Activated CD4-positive, alpha-beta T cell treated with anti-CD3 and anti-CD28 coated beads, Interleukin-2, amount 10 ng/mL, durations not matched to agents 7 days and 5 days (primary cell): ENCODE measurements around the gene PXDC1. TPM values are rescaled to one million over a fixed set of nuclear protein-coding genes. Genes with fewer than 3 reads are reported as not detected.
A peak's percentile ranks its signal among the peaks of the same experiment; 100 is the strongest.

Source experiments
- CTCF ChIA-PET: fragments of 350-600 bp; sonication (Branson Sonifier 250); formaldehyde crosslinking; loops from one replicate; lab custom pipeline; 2021; ENCODE audit warnings: antibody characterized with exemption; lab: Charles Lee
- POLR2A ChIA-PET: fragments of 350-600 bp; sonication (Branson Sonifier 250); formaldehyde crosslinking; loops from one replicate; lab custom pipeline; 2021; ENCODE audit warnings: antibody characterized with exemption; lab: Charles Lee
- DNase-seq: peaks from one replicate; pipeline ENCODE4 v3.0.0-alpha.2; 2020
- H3K27ac Mint-ChIP-seq: one replicate; pipeline ENCODE4 v1.8.0; 2021; ENCODE audit warnings: mild to moderate bottlenecking, moderate library complexity, mixed read lengths
- H3K27me3 Mint-ChIP-seq: one replicate; pipeline ENCODE4 v1.8.0; 2021; ENCODE audit warnings: mixed read lengths
- H3K36me3 Mint-ChIP-seq: one replicate; pipeline ENCODE4 v1.8.0; 2021; ENCODE audit warnings: low read depth, mixed read lengths
- H3K4me1 Mint-ChIP-seq: one replicate; pipeline ENCODE4 v1.8.0; 2021; ENCODE audit warnings: mixed read lengths
- H3K4me3 Mint-ChIP-seq: one replicate; pipeline ENCODE4 v1.8.0; 2021; ENCODE audit warnings: mild to moderate bottlenecking, moderate library complexity, mixed read lengths
- H3K9me3 Mint-ChIP-seq: one replicate; pipeline ENCODE4 v1.8.0; 2021; ENCODE audit warnings: mixed read lengths
- total RNA-seq, 2 experiments: library from RNA; stranded (reverse); gene quantifications; one replicate each; pipeline ENCODE4 v1.2.3, GENCODE V29; 2021

The PXDC1 gene
- total RNA-seq, 2 experiments from 2014 or later = 0.21 TPM; not detected in 1

- CTCF ChIA-PET = no interaction called here
- H3K36me3 Mint-ChIP-seq = no peaks in the 10 kb centered on the region
- POLR2A ChIA-PET = no interaction called here
These were observed 13.0 kb downstream of the PXDC1 start for GRCh38 chr6:3738381-3739131.

GRCh38 chr6:3737831-3738210, 13.7 kb downstream of the PXDC1 start:
- Mint-ChIP-seq H3K27me3 (peaks cover 5% of the 10 kb centered on the region), H3K4me1 (peaks cover 11% of the 10 kb centered on the region), H3K27ac (no peak overlapping the region), H3K9me3 (no peaks in the 10 kb centered on the region), H3K36me3 (no peaks in the 10 kb centered on the region), H3K4me3 (no peak overlapping the region)
- ChIA-PET CTCF (no interaction called here), POLR2A (no interaction called here)
- DNase-seq = no peak

More at GRCh38 chr6:3738381-3739131, 13.0 kb downstream of the PXDC1 start:
- H3K4me1 Mint-ChIP-seq = peaks cover 14% of the 10 kb centered on the region
- H3K4me3 Mint-ChIP-seq = no peak overlapping the region
- no peak for DNase-seq
- H3K9me3 Mint-ChIP-seq = no peaks in the 10 kb centered on the region
- peaks cover 5% of the 10 kb centered on the region for H3K27me3 Mint-ChIP-seq
- no peak overlapping the region for H3K27ac Mint-ChIP-seq

DNA sequence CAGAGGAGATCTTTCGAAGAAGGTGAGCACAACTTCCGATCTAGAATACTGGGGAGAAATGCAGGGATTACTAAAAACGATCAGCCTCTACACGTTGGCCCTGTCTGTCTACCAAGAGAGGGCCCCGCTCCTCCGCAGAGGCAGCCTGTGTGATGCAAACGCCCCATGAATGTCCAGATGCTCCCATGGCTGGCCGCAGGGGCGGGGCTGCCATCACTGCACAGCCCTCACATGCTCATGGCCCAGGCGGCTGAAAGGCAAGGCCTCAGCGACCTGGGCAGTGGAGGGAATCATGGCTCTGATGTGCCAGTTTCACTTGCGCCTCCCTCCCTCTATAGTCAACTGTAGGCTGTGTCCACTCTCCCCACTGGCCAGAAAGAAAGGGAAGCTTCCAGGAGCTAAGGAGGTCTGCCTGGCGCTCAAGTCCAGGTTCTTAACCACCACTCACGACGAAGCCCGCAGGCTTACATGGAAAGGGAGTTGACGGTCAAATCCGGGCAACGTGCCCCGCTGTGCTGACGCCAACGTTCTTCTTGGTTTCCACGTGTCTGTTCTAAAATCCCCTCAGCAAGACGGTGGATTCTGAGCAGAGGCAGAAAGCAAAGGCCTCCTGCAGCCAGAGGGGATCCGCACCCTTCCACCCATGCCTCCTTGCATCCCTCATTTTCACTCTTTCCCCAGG, 14.2 kb downstream of the PXDC1 start:
- Mint-ChIP-seq H3K27ac (no peak overlapping the region), H3K4me3 (no peak overlapping the region), H3K4me1 (peaks cover 6% of the 10 kb centered on the region), H3K36me3 (no peaks in the 10 kb centered on the region), H3K27me3 (peaks cover 5% of the 10 kb centered on the region), H3K9me3 (no peaks in the 10 kb centered on the region)
- CTCF ChIA-PET = no interaction called here
- DNase-seq = no peak
- POLR2A ChIA-PET = no interaction called here

GRCh38 chr6:3735029-3735605, 16.4 kb downstream of the PXDC1 start:
- no peaks in the 10 kb centered on the region for H3K9me3 Mint-ChIP-seq
- no peak for DNase-seq
- no peak overlapping the region for H3K27ac Mint-ChIP-seq
- no peaks in the 10 kb centered on the region for H3K36me3 Mint-ChIP-seq
- no peaks in the 10 kb centered on the region for H3K27me3 Mint-ChIP-seq
- peaks cover 3% of the 10 kb centered on the region for H3K4me1 Mint-ChIP-seq
- ChIA-PET POLR2A (no interaction called here), CTCF (interaction anchor here (0.5 to 1.3 kb wide), 3 partner anchors 10 to 243 kb away, joined by 3 to 6 read pairs (median 3); no protein-coding TSS in a partner anchor)
- H3K4me3 Mint-ChIP-seq = no peak overlapping the region

GRCh38 chr6:3734023-3734422, 17.5 kb downstream of the PXDC1 start:
- no peak overlapping the region for H3K4me3 Mint-ChIP-seq
- no peak overlapping the region for H3K27ac Mint-ChIP-seq
- H3K36me3 Mint-ChIP-seq = no peaks in the 10 kb centered on the region
- no peaks in the 10 kb centered on the region for H3K9me3 Mint-ChIP-seq
- POLR2A ChIA-PET = no interaction called here
- CTCF ChIA-PET = interaction anchor here (1.6 kb wide), 1 partner anchor 255 kb away, joined by 4 read pairs; no protein-coding TSS in a partner anchor
- H3K27me3 Mint-ChIP-seq = peaks cover under 1% of the 10 kb centered on the region
- no peak for DNase-seq
- H3K4me1 Mint-ChIP-seq = peaks cover 3% of the 10 kb centered on the region

- ChIA-PET POLR2A (no interaction called here), CTCF (interaction anchor here (0.6 to 2.5 kb wide), 7 partner anchors 10 to 442 kb away, joined by 3 to 9 read pairs (median 4); no protein-coding TSS in a partner anchor)
- Mint-ChIP-seq H3K4me1 (peaks cover 3% of the 10 kb centered on the region), H3K27me3 (peaks cover 3% of the 10 kb centered on the region), H3K36me3 (no peaks in the 10 kb centered on the region), H3K4me3 (no peak overlapping the region), H3K27ac (no peak overlapping the region), H3K9me3 (no peaks in the 10 kb centered on the region)
- DNase-seq = no peak
These were observed 18.1 kb downstream of the PXDC1 start for GRCh38 chr6:3733321-3733925.

DNA sequence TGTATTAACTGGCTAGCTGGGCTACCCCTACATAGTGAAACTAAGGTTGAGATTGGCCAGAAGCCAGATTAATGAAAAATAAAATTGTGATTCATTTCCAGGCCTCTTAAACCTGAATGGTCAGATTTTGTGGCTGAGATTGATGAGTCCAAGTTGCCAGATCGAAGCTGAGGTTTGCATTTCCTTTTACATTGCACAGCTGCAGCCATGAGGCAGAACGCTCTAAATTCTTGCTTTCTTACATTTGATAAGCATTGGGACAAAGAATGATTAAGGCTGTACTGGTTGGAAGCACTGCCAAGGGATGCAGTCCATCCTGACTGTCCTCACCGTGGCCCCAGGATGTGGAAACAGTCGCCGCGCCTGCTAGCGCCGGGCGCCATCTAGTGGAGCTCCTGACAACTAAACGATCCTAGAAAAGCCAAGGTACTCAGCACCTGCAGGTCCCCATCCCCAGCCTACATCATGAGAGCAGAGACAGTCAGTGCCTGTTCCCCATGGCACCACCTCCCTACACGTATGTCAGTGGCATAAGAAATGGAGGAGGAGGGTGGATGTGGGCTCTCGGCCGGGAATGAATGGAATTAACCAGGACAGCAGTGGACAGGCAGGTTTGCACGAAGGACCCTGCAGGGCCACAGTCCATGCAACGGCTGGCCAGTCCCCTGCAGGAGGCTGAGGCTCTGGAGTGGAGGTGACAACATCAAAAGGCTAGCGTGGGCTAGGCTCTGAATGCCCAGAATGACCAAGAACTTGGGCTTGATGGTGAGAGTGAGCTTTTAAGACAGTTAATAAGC, 19.0 kb downstream of the PXDC1 start:
- Mint-ChIP-seq H3K4me1 (peaks cover 3% of the 10 kb centered on the region), H3K27me3 (peaks cover 3% of the 10 kb centered on the region), H3K4me3 (no peak overlapping the region), H3K9me3 (no peaks in the 10 kb centered on the region), H3K36me3 (no peaks in the 10 kb centered on the region), H3K27ac (no peak overlapping the region)
- ChIA-PET POLR2A (no interaction called here), CTCF (interaction anchor here (0.5 to 2.5 kb wide), 19 partner anchors 9 to 453 kb away, joined by 3 to 10 read pairs (median 4); no protein-coding TSS in a partner anchor)
- peak; percentile 70 for DNase-seq

DNA sequence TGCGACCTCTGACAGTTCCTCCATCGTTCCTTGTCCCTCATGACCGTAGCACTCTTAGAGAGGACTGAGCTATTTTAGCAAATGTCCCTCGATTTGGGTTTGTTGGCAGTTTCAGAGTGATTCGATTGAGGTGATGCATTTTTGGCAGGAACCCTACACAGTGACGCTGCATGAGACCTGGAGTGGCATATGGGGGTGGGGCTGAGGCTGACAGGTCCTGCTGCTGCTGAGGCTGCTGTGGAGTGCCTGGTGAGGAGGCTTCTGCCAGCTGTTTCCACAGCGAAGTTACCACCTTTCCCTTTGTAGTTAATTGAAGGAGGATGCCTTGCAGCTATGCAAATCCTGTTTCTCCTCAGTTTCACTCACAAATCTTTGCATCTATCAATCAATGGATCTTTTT, 19.8 kb downstream of the PXDC1 start:
- H3K36me3 Mint-ChIP-seq = no peaks in the 10 kb centered on the region
- no peak overlapping the region for H3K27ac Mint-ChIP-seq
- CTCF ChIA-PET = interaction anchor here (0.7 to 2.5 kb wide), 9 partner anchors 11 to 458 kb away, joined by 3 to 10 read pairs (median 4); no protein-coding TSS in a partner anchor
- POLR2A ChIA-PET = no interaction called here
- H3K9me3 Mint-ChIP-seq = no peaks in the 10 kb centered on the region
- DNase-seq = no peak
- peaks cover 3% of the 10 kb centered on the region for H3K27me3 Mint-ChIP-seq
- H3K4me3 Mint-ChIP-seq = no peak overlapping the region
- peaks cover 3% of the 10 kb centered on the region for H3K4me1 Mint-ChIP-seq

- H3K4me1 Mint-ChIP-seq = no peaks in the 10 kb centered on the region
- ChIA-PET POLR2A (no interaction called here), CTCF (interaction anchor here (0.5 kb wide), 1 partner anchor 319 kb away, joined by 3 read pairs; no protein-coding TSS in a partner anchor)
- no peak for DNase-seq
- no peaks in the 10 kb centered on the region for H3K9me3 Mint-ChIP-seq
- H3K27me3 Mint-ChIP-seq = peaks cover 3% of the 10 kb centered on the region
- no peak overlapping the region for H3K27ac Mint-ChIP-seq
- no peak overlapping the region for H3K4me3 Mint-ChIP-seq
- H3K36me3 Mint-ChIP-seq = no peaks in the 10 kb centered on the region
These were observed 21.7 kb downstream of the PXDC1 start for GRCh38 chr6:3729603-3730344.

DNA sequence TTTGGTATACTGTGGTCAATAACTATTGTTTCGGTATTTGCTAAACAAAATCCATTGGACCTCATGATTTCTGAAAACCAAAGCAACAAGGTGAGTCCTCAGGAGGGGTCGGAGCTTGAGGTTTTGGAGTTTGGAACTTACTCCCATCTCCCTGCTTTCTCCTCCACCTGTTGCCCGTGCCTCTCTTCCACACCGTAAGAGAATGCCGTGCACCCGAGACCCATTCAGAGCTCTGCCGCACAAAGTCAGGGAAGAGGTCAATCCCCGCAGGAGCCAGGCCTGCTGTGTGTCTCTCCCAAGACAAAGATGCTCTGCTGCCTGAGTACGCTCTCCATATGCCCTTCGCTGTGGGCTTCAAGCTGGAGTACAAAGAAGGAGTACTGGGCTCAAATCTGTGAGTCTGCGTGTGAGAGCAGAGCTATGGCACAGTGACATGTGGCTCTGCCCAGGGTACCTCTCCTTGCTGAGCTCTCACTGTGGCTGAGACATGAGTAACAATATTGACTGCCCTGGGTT, 23.9 kb downstream of the PXDC1 start:
- no peak overlapping the region for H3K27ac Mint-ChIP-seq
- CTCF ChIA-PET = interaction anchor here (1.2 to 1.5 kb wide), 3 partner anchors 13 to 448 kb away, joined by 3 to 5 read pairs (median 3); partner anchors contain the start of gene FAM50B
- H3K4me3 Mint-ChIP-seq = no peak overlapping the region
- DNase-seq = no peak
- POLR2A ChIA-PET = no interaction called here
- no peaks in the 10 kb centered on the region for H3K4me1 Mint-ChIP-seq
- H3K9me3 Mint-ChIP-seq = no peaks in the 10 kb centered on the region
- no peaks in the 10 kb centered on the region for H3K36me3 Mint-ChIP-seq
- peaks cover 3% of the 10 kb centered on the region for H3K27me3 Mint-ChIP-seq

DNA sequence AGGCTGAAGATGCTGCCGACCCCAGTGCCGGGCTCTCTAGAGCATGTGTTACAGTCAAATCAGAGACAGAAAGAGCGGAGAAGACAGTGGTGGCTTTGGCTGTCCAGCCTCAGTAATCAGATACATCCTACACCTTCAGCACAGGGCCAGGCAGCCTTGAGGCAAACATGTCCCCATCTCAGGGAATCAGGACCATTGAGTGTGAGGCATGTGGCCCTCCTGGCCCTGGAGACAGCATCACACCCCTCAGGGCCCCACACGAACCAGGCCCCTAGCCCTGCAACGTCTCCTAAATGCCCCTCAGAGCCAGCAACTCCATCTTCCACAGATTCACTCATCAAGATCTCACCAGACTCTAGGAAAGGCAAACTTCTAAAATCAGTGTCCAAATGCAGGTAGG, 24.5 kb downstream of the PXDC1 start:
- peaks cover 3% of the 10 kb centered on the region for H3K4me1 Mint-ChIP-seq
- DNase-seq = no peak
- ChIA-PET POLR2A (no interaction called here), CTCF (interaction anchor here (1.3 kb wide), 1 partner anchor 447 kb away, joined by 5 read pairs; no protein-coding TSS in a partner anchor)
- H3K4me3 Mint-ChIP-seq = no peak overlapping the region
- H3K27me3 Mint-ChIP-seq = peaks cover 3% of the 10 kb centered on the region
- no peak overlapping the region for H3K27ac Mint-ChIP-seq
- no peaks in the 10 kb centered on the region for H3K9me3 Mint-ChIP-seq
- no peaks in the 10 kb centered on the region for H3K36me3 Mint-ChIP-seq
